Thoracic aorta (tissue), 2 donors: ENCODE measurements around the gene NAA35. TPM values are rescaled to one million over a fixed set of nuclear protein-coding genes. Genes with fewer than 3 reads are reported as not detected.

Experiments
- ATAC-seq: fragments of 150-250 bp; one replicate; pipeline ENCODE4 v1.8.0; 2017; ENCODE audit warnings: low read depth; ENCODE audit not compliant: insufficient number of reproducible peaks, low FRiP score
- DNase-seq: peaks from one replicate; pipeline ENCODE4 v3.0.0-alpha.2; 2020; ENCODE audit warnings: low spot score
- H3K27ac ChIP-seq, 2 donors: fragments of 200-600 bp; sonication (generic); 1 replicate in 1 of 2; 2 replicates in 1 of 2; pipeline ENCODE4 v1.5.1; 2016; ENCODE audit warnings: mild to moderate bottlenecking in 2 of 2, moderate library complexity in 2 of 2
- H3K27me3 ChIP-seq: fragments of 200-600 bp; sonication (generic); replicated peaks from 2 replicates; pipeline ENCODE4 v1.6.0; 2016; ENCODE audit warnings: mild to moderate bottlenecking; ENCODE audit not compliant: insufficient read depth
- H3K36me3 ChIP-seq: fragments of 200-600 bp; sonication (generic); one replicate; pipeline ENCODE4 v1.5.1; 2016
- H3K4me1 ChIP-seq, 2 donors: fragments of 200-600 bp; sonication (generic); 1 replicate in 1 of 2; 2 replicates in 1 of 2; pipeline versions ENCODE4 v1.5.1 to v1.6.0; 2016; ENCODE audit warnings: low read depth in 2 of 2, mild to moderate bottlenecking in 1 of 2; ENCODE audit not compliant: control insufficient read depth in 1 of 2
- H3K4me3 ChIP-seq: fragments of 200-600 bp; sonication (generic); 2 replicates; pipeline ENCODE4 v1.5.1; 2016; ENCODE audit warnings: mild to moderate bottlenecking
- H3K9me3 ChIP-seq: fragments of 200-600 bp; sonication (generic); 2 replicates; pipeline ENCODE4 v1.5.1; 2016
- CTCF ChIP-seq: fragments of 200-600 bp; sonication (generic); IDR thresholded peaks from one replicate; pipeline ENCODE4 v1.5.1; 2019; ENCODE audit warnings: antibody characterized with exemption
- total RNA-seq, 2 donors: library from RNA; depleted of rRNA; stranded (reverse); fragments of >200 nt; gene quantifications; one replicate each; pipeline versions ENCODE4 v1.1.0 to v1.2.3, GENCODE V29; 2016

The NAA35 gene
- total RNA-seq, 2 donors from 2014 or later: 14.3 to 14.8 TPM

GRCh38 chr9:86043586-86043985 is 102.6 kb downstream of the NAA35 start:
- H3K4me1 ChIP-seq: no peaks in the 10 kb centered on the region
- no peak for TF ChIP-seq CTCF
- H3K9me3 ChIP-seq: no peaks in the 10 kb centered on the region
- ATAC-seq: no peak
- no peaks in the 10 kb centered on the region for H3K27me3 ChIP-seq
- no peaks in the 10 kb centered on the region for H3K36me3 ChIP-seq
- no peak overlapping the region for H3K4me3 ChIP-seq
- no peak overlapping the region for H3K27ac ChIP-seq
- DNase-seq: no peak

- Histone ChIP-seq H3K4me1 (no peaks in the 10 kb centered on the region), H3K27ac (no peak overlapping the region), H3K36me3 (no peaks in the 10 kb centered on the region), H3K27me3 (no peaks in the 10 kb centered on the region), H3K9me3 (no peaks in the 10 kb centered on the region), H3K4me3 (no peak overlapping the region)
- ATAC-seq: no peak
- DNase-seq: no peak
- TF ChIP-seq CTCF: no peak
These were observed 103.1 kb downstream of the NAA35 start for GRCh38 chr9:86043999-86044398.

- Histone ChIP-seq H3K27ac (no peak overlapping the region), H3K27me3 (no peaks in the 10 kb centered on the region), H3K9me3 (no peaks in the 10 kb centered on the region), H3K4me3 (no peak overlapping the region), H3K4me1 (no peaks in the 10 kb centered on the region), H3K36me3 (no peaks in the 10 kb centered on the region)
- TF ChIP-seq CTCF: no peak
- DNase-seq (no peak), ATAC-seq (no peak)
These were observed 104.7 kb downstream of the NAA35 start for GRCh38 chr9:86045654-86046053.

- no peak for ATAC-seq
- no peaks in the 10 kb centered on the region for H3K4me1 ChIP-seq
These were observed 105.2 kb downstream of the NAA35 start for GRCh38 chr9:86046071-86046636.

GRCh38 chr9:86046930-86047341 is 106.0 kb downstream of the NAA35 start:
- no peak for DNase-seq
- H3K36me3 ChIP-seq: no peaks in the 10 kb centered on the region
- TF ChIP-seq CTCF: no peak
- H3K27ac ChIP-seq: no peak overlapping the region
- no peaks in the 10 kb centered on the region for H3K27me3 ChIP-seq
- H3K9me3 ChIP-seq: no peaks in the 10 kb centered on the region
- no peaks in the 10 kb centered on the region for H3K4me1 ChIP-seq
- no peak overlapping the region for H3K4me3 ChIP-seq
- no peak for ATAC-seq

More at GRCh38 chr9:86046071-86046636, 105.2 kb downstream of the NAA35 start:
- no peaks in the 10 kb centered on the region for H3K27me3 ChIP-seq
- no peak overlapping the region for H3K27ac ChIP-seq
- no peak overlapping the region for H3K4me3 ChIP-seq
- no peaks in the 10 kb centered on the region for H3K9me3 ChIP-seq
- TF ChIP-seq CTCF: no peak
- DNase-seq: no peak
- H3K36me3 ChIP-seq: no peaks in the 10 kb centered on the region
